Spleen (tissue), 11 donors: Measurements from ENCODE around the gene SCNN1A. TPM values are rescaled to one million over a fixed set of nuclear protein-coding genes. Genes with fewer than 3 reads are reported as not detected.

Experiments used
- DNase-seq: peaks from one replicate; pipeline ENCODE4 v3.0.0-alpha.2; 2020
- H3K27ac ChIP-seq, 8 donors: fragments of 200-600 bp; sonication (generic) in 7 of 8; 1 replicate in 4 of 8; 2 replicates in 4 of 8; pipeline versions ENCODE4 v1.5.0 to v1.8.0; 2016 to 2021; ENCODE audit warnings: inconsistent platforms in 4 of 8, mild to moderate bottlenecking in 4 of 8, moderate library complexity in 1 of 8
- H3K27me3 ChIP-seq, 7 donors: fragments of 200-600 bp; sonication (generic) in 6 of 7; replicated peaks in 1 of 7; 1 replicate in 4 of 7; 2 replicates in 3 of 7; pipeline versions ENCODE4 v1.5.0 to v1.8.0; 2016 to 2021; ENCODE audit warnings: inconsistent platforms in 3 of 7, mild to moderate bottlenecking in 1 of 7
- H3K36me3 ChIP-seq, 6 donors: fragments of 200-600 bp; sonication (generic) in 5 of 6; 1 replicate in 4 of 6; 2 replicates in 2 of 6; pipeline versions ENCODE4 v1.5.0 to v1.8.0; 2016 to 2021; ENCODE audit warnings: inconsistent platforms in 2 of 6
- H3K4me1 ChIP-seq, 6 donors: fragments of 200-600 bp; sonication (generic) in 5 of 6; 1 replicate in 3 of 6; 2 replicates in 3 of 6; pipeline versions ENCODE4 v1.5.0 to v1.8.0; 2016 to 2021; ENCODE audit warnings: inconsistent platforms in 3 of 6
- H3K4me3 ChIP-seq, 8 donors: fragments of 200-600 bp; sonication (generic) in 7 of 8; 1 replicate in 4 of 8; 2 replicates in 4 of 8; pipeline versions ENCODE4 v1.5.0 to v1.8.0; 2016 to 2021; ENCODE audit warnings: inconsistent platforms in 4 of 8, mild to moderate bottlenecking in 4 of 8, moderate library complexity in 2 of 8
- H3K9me3 ChIP-seq, 8 donors: fragments of 200-600 bp; sonication (generic) in 7 of 8; 1 replicate in 4 of 8; 2 replicates in 4 of 8; pipeline versions ENCODE4 v1.5.0 to v1.8.0; 2016 to 2021; ENCODE audit warnings: inconsistent platforms in 4 of 8
- CTCF ChIP-seq, 11 experiments: fragments of 200-600 bp in 7 of 11; fragments of 450-650 bp in 4 of 11; sonication (generic) in 4 of 11; IDR thresholded peaks in 8 of 11; conservative IDR thresholded peaks in 3 of 11; 1 replicate in 7 of 11; 2 replicates in 4 of 11; pipeline versions ENCODE4 v1.4.0 to v1.8.0; 2016 to 2021; ENCODE audit warnings: antibody characterized with exemption in 11 of 11, inconsistent platforms in 4 of 11, mild to moderate bottlenecking in 1 of 11
- POLR2A ChIP-seq, 3 donors: fragments of 450-650 bp; IDR thresholded peaks; one replicate each; pipeline ENCODE4 v1.5.1; 2017; ENCODE audit warnings: antibody characterized with exemption in 3 of 3, mild to moderate bottlenecking in 1 of 3
- POLR2AphosphoS5 ChIP-seq, 3 donors: sonication (generic); formaldehyde crosslinking; IDR thresholded peaks; one replicate each; pipeline ENCODE4 v1.5.1; 2017; ENCODE audit warnings: antibody characterized with exemption in 3 of 3
- WGBS, 5 donors: extraction: QIAGEN DNeasy Blood & Tissue Kit in 3 of 5; methylation state at CpG; one replicate each; pipeline versions ENCODE4 v1.1.5 to v1.1.7; 2013 to 2018; 5-methylcytosine and 5-hydroxymethylcytosine counted together
- intact Hi-C: fragments of 100-400 bp; cut with DNase I; formaldehyde crosslinking; loops from one replicate; pipeline ENCODE4 v1.15.0; 2023; ENCODE audit warnings: low total_unique reads
- polyA plus RNA-seq, 3 donors: library from polyadenylated mRNA; stranded (reverse); fragments of 200-250 nt; gene quantifications; one replicate each; pipeline ENCODE4 v1.2.1, GENCODE V29; 2013
- total RNA-seq, 7 donors: library from RNA; depleted of rRNA in 3 of 7; stranded (reverse); fragments of >200 nt in 3 of 7; fragmentation: NEBNext Ultra II Directional in 4 of 7; extraction: Animal tissue kit (Norgen Biotek cat#: 25700) in 4 of 7; gene quantifications; one replicate each; pipeline versions ENCODE4 v1.1.0 to v1.2.1, GENCODE V29; 2016 to 2021
- donor health status: healthy with polysubstance abuse.
- donor health status: DM: no; HTN: no; CAD: no; lungs with moderate emphysema.
- donor health status: DM: no; HTN: no; CAD: no.
- donor health status: Bipolar disorder and iron deficiency.
- donor health status: healthy.
- donor health status: DM: no; HTN: no; CAD: no.
- donor health status: DM: yes; HTN: yes; CAD: no.

The SCNN1A gene
- total and polyA plus RNA-seq, 10 donors = 0.17 to 8.6 (median 1.4) TPM

- peak overlapping the region in 7 of 8 donors; percentile 41 to 99 (median 96) for H3K27ac ChIP-seq
- H3K4me3 ChIP-seq = no peak overlapping the region
- H3K4me1 ChIP-seq = peaks cover 69 to 100% (median 97%) of the 10 kb centered on the region in 6 donors
- TF ChIP-seq CTCF (IDR thresholded peaks at IDR 0.05 in 8 of 11, conservative IDR thresholded peaks at IDR 0.05 in 3 of 11) = no peak
- TF ChIP-seq POLR2AphosphoS5 (IDR thresholded peaks at IDR 0.05) = no peak
- no peak for TF ChIP-seq POLR2A (IDR thresholded peaks at IDR 0.05)
- WGBS, 5 donors = 71 to 90% (median 87%) methylated on average over 4 of the region's 4 CpGs
- intact Hi-C loops = loop anchor here (10.0 kb wide), 2 partner anchors 134 to 214 kb away; no protein-coding TSS in a partner anchor
- no peaks in the 10 kb centered on the region for H3K9me3 ChIP-seq
- peaks cover 2 to 90% (median 73%) of the 10 kb centered on the region in 6 donors for H3K36me3 ChIP-seq
- no peak for DNase-seq
- H3K27me3 ChIP-seq = peaks cover 0 to 70% (median 2%) of the 10 kb centered on the region in 7 donors
Observed at GRCh38 chr12:6330999-6331714, 44.2 kb downstream of the SCNN1A start.

GRCh38 chr12:6330192-6330591 is 45.2 kb downstream of the SCNN1A start:
- Histone ChIP-seq H3K27ac (peak overlapping the region in 5 of 8 donors; percentile 17 to 99 (median 98)), H3K9me3 (no peaks in the 10 kb centered on the region), H3K4me1 (peaks cover 65 to 100% (median 97%) of the 10 kb centered on the region in 6 donors), H3K36me3 (peaks cover 2 to 93% (median 73%) of the 10 kb centered on the region in 6 donors), H3K27me3 (peaks cover 0 to 73% (median 2%) of the 10 kb centered on the region in 7 donors), H3K4me3 (no peak overlapping the region)
- WGBS, 5 donors = 44 to 73% (median 66%) methylated on average over 5 of the region's 5 CpGs
- TF ChIP-seq POLR2AphosphoS5 (IDR thresholded peaks at IDR 0.05) = peak; percentile 37 to 59 (median 43)
- no peak for TF ChIP-seq POLR2A (IDR thresholded peaks at IDR 0.05)
- peak; percentile 87 for DNase-seq
- intact Hi-C loops = loop anchor here (10.0 kb wide), 2 partner anchors 135 to 215 kb away; no protein-coding TSS in a partner anchor

- Histone ChIP-seq H3K4me3 (no peak overlapping the region), H3K27ac (peak overlapping the region in 4 of 8 donors; percentile 95 to 99 (median 98)), H3K27me3 (peaks cover 0 to 73% (median 0%) of the 10 kb centered on the region in 7 donors), H3K9me3 (no peaks in the 10 kb centered on the region), H3K4me1 (peaks cover 65 to 100% (median 97%) of the 10 kb centered on the region in 6 donors), H3K36me3 (peaks cover 2 to 87% (median 73%) of the 10 kb centered on the region in 6 donors)
- TF ChIP-seq POLR2A (IDR thresholded peaks at IDR 0.05) = no peak
- TF ChIP-seq CTCF (IDR thresholded peaks at IDR 0.05 in 8 of 11, conservative IDR thresholded peaks at IDR 0.05 in 3 of 11) = no peak
- no peak for TF ChIP-seq POLR2AphosphoS5 (IDR thresholded peaks at IDR 0.05)
- peak; percentile 79 for DNase-seq
- WGBS, 5 donors = 75 to 84% (median 76%) methylated on average over 14 to 15 of the region's 15 CpGs
- intact Hi-C loops = loop anchor here (10.0 kb wide), 2 partner anchors 135 to 215 kb away; no protein-coding TSS in a partner anchor
Observed at GRCh38 chr12:6329703-6330064, 45.7 kb downstream of the SCNN1A start.

- H3K27ac ChIP-seq = peak overlapping the region in 5 of 8 donors; percentile 14 to 99 (median 98)
- peaks cover 0 to 73% (median 2%) of the 10 kb centered on the region in 7 donors for H3K27me3 ChIP-seq
- intact Hi-C loops = no loop called here
- peaks cover 65 to 100% (median 97%) of the 10 kb centered on the region in 6 donors for H3K4me1 ChIP-seq
- TF ChIP-seq POLR2A (IDR thresholded peaks at IDR 0.05) (no peak), POLR2AphosphoS5 (IDR thresholded peaks at IDR 0.05) (peak; percentile 40 to 84 (median 68)), CTCF (IDR thresholded peaks at IDR 0.05 in 8 of 11, conservative IDR thresholded peaks at IDR 0.05 in 3 of 11) (no peak)
- no peaks in the 10 kb centered on the region for H3K9me3 ChIP-seq
- DNase-seq = peak; percentile 80
- peaks cover 2 to 82% (median 68%) of the 10 kb centered on the region in 6 donors for H3K36me3 ChIP-seq
- WGBS, 5 donors = 84 to 93% (median 91%) methylated on average over 51 to 75 of the region's 75 CpGs
- no peak overlapping the region for H3K4me3 ChIP-seq
Observed at GRCh38 chr12:6328945-6329702, 46.2 kb downstream of the SCNN1A start.
